GM21423 (cell line): ENCODE measurements around the gene ITGAV.

Experiments
- ATAC-seq: cut with Tn5 transposase; IDR thresholded peaks from one replicate; pipeline ENCODE4 v1.9.1; 2021; ENCODE audit warnings: mild to moderate bottlenecking, moderate library complexity; ENCODE audit not compliant: unreplicated experiment

ITGAV gene

GRCh38 chr2:186714611-186715010 is 124.8 kb downstream of the ITGAV start:
- no peak for ATAC-seq

- no peak for ATAC-seq
These were observed 126.1 kb downstream of the ITGAV start for GRCh38 chr2:186716004-186716403.

- no peak for ATAC-seq
These were observed 127.0 kb downstream of the ITGAV start for GRCh38 chr2:186716899-186717298.

- no peak for ATAC-seq
These were observed 127.6 kb downstream of the ITGAV start for GRCh38 chr2:186717320-186718007.

- ATAC-seq = no peak
These were observed 128.3 kb downstream of the ITGAV start for GRCh38 chr2:186718122-186718521.

- no peak for ATAC-seq
These were observed 129.0 kb downstream of the ITGAV start for GRCh38 chr2:186718903-186719302.

GRCh38 chr2:186721956-186722355 is 132.1 kb downstream of the ITGAV start:
- no peak for ATAC-seq

GRCh38 chr2:186724736-186725135 is 134.9 kb downstream of the ITGAV start:
- no peak for ATAC-seq

- ATAC-seq = no peak
These were observed 135.9 kb downstream of the ITGAV start for GRCh38 chr2:186725783-186726182.

- no peak for ATAC-seq
These were observed 137.1 kb downstream of the ITGAV start for GRCh38 chr2:186726938-186727337.

- no peak for ATAC-seq
These were observed 138.8 kb downstream of the ITGAV start for GRCh38 chr2:186728631-186729030.
